Gastroesophageal sphincter (tissue), 3 donors: ENCODE results near the gene PTPRN2.

Source experiments
- POLR2A ChIP-seq, 2 donors: fragments of 450-650 bp; IDR thresholded peaks; one replicate each; pipeline ENCODE4 v1.6.1; 2017; ENCODE audit warnings: antibody characterized with exemption in 2 of 2, mild to moderate bottlenecking in 2 of 2, moderate library complexity in 1 of 2
- TF ChIP-seq, protein P1 (sequence below), 4 experiments: fragments of 200-600 bp in 2 of 4; fragments of 450-650 bp in 2 of 4; sonication (generic) in 1 of 4; IDR thresholded peaks; one replicate each; pipeline ENCODE4 v1.5.1; 2017 to 2019; ENCODE audit warnings: antibody characterized with exemption in 4 of 4, mild to moderate bottlenecking in 2 of 4, moderate library complexity in 2 of 4

DNA sequence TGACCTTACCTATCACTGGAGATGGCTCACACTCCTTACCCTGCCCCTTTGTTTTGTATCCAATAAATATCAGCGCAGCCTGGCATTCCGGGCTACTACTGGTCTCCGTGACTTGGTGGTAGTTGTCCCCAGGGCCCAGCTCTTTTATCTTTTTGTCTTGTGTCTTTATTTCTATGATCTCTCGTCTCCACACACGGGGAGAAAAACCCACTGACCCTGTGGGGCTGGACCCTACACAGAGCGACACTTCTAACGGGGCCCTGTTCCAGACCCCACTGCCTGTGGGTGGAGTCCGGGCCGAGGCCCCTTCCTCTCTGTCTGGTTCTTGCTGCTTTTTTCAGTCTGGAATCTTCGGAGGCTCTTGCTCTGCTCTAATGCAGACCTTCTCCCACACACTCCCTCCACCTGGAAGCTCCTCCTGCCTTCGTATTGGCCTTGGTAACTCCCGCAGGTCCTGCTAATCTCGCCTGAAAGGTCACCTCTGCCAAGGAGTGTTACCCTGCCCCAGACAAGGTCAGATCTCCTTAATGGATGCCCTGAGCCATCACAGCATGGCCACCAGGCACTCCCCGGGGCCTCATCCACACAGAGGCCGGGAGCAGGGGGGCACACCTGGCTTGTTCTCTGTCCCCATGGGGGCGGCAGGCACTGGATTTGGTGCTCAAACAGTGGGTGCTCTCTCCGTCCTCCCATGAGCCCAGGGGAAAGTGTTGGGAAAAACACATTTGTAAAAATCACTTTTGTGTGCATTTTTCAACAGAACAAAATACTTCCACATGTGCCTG, 531.7 kb downstream of the PTPRN2 start:
- TF ChIP-seq, protein P1, sequence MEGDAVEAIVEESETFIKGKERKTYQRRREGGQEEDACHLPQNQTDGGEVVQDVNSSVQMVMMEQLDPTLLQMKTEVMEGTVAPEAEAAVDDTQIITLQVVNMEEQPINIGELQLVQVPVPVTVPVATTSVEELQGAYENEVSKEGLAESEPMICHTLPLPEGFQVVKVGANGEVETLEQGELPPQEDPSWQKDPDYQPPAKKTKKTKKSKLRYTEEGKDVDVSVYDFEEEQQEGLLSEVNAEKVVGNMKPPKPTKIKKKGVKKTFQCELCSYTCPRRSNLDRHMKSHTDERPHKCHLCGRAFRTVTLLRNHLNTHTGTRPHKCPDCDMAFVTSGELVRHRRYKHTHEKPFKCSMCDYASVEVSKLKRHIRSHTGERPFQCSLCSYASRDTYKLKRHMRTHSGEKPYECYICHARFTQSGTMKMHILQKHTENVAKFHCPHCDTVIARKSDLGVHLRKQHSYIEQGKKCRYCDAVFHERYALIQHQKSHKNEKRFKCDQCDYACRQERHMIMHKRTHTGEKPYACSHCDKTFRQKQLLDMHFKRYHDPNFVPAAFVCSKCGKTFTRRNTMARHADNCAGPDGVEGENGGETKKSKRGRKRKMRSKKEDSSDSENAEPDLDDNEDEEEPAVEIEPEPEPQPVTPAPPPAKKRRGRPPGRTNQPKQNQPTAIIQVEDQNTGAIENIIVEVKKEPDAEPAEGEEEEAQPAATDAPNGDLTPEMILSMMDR (IDR thresholded peaks at IDR 0.05), result no peak
- TF ChIP-seq POLR2A (IDR thresholded peaks at IDR 0.05), result no peak
